Endothelial cell (in vitro differentiated cells): Measurements from ENCODE around the gene COL15A1. TPM values are rescaled to one million over a fixed set of nuclear protein-coding genes. Genes with fewer than 3 reads are reported as not detected.

Experiments used
- DNase-seq: peaks from one replicate; pipeline ENCODE4 v3.0.0; 2021; ENCODE audit warnings: low spot score
- H3K27ac Mint-ChIP-seq: one replicate; pipeline ENCODE4 v1.8.0; 2021; ENCODE audit warnings: mixed read lengths, inconsistent platforms; ENCODE audit not compliant: unreplicated experiment
- H3K27me3 Mint-ChIP-seq: one replicate; pipeline ENCODE4 v1.8.0; 2021; ENCODE audit warnings: mild to moderate bottlenecking, moderate library complexity, mixed read lengths, inconsistent platforms; ENCODE audit not compliant: unreplicated experiment
- H3K36me3 Mint-ChIP-seq: one replicate; pipeline ENCODE4 v1.8.0; 2021; ENCODE audit warnings: mild to moderate bottlenecking, low read depth, mixed read lengths, inconsistent platforms; ENCODE audit not compliant: unreplicated experiment
- H3K4me1 Mint-ChIP-seq: one replicate; pipeline ENCODE4 v1.8.0; 2021; ENCODE audit warnings: mild to moderate bottlenecking, mixed read lengths, inconsistent platforms; ENCODE audit not compliant: unreplicated experiment
- H3K4me3 Mint-ChIP-seq: one replicate; pipeline ENCODE4 v1.8.0; 2021; ENCODE audit warnings: mild to moderate bottlenecking, mixed read lengths, inconsistent platforms; ENCODE audit not compliant: unreplicated experiment
- H3K9me3 Mint-ChIP-seq: one replicate; pipeline ENCODE4 v1.8.0; 2021; ENCODE audit warnings: mixed read lengths, inconsistent platforms; ENCODE audit not compliant: unreplicated experiment
- total RNA-seq: library from RNA; stranded (reverse); fragmentation: NEBNext Ultra II Directional; extraction: Animal tissue kit (Norgen Biotek cat#: 25700); gene quantifications from one replicate; pipeline ENCODE4 v1.2.1, GENCODE V29; 2021; ENCODE audit not compliant: unreplicated experiment
- TF ChIP-seq, protein P1 (sequence below): fragments of 200-600 bp; sonication (generic); IDR thresholded peaks from one replicate; pipeline ENCODE4 v1.5.0; 2021; ENCODE audit warnings: antibody characterized with exemption; ENCODE audit not compliant: unreplicated experiment

COL15A1 gene
- total RNA-seq, 1 donor from 2014 or later, result 24.0 TPM

DNA sequence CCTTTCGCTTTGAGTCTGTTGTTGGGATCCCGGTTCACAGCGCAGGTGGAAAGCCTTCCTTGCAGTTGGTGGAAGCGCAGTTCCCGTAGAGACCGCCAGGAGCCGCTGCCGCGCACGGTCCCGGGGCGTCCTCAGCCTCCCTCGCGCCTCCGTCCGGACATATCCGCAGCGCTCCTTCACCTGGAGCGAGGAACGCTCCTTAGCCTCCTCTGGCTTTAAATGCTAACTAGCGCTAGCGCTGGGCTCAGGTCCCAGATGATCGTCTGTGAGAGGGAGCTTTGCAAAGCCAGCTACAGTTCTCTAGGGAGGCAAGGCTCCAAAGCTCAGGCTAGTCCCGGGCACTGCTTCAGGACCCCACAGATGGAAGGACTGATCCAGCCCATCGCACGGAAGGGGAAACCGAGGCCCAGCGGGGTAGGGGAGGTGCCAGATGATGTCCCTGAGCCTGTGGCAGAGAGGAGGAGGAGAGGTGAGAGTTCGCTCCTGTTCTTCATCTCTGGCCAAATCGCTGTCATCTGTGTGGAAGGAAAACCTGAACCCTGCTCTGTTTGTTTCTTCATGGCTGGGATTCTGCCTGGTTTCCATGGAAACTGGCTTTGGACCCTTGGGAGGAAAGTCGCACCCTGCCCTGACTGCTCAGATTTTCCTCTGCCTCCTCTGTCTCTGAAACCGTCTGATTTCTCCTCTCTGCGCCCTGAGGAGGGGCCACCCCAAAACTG is 31.4 kb downstream of the COL15A1 start:
- DNase-seq, result peak; percentile 93
- peaks cover 70% of the 10 kb centered on the region for H3K4me1 Mint-ChIP-seq
- no peaks in the 10 kb centered on the region for H3K9me3 Mint-ChIP-seq
- H3K27me3 Mint-ChIP-seq, result peaks cover 4% of the 10 kb centered on the region
- peaks cover 4% of the 10 kb centered on the region for H3K36me3 Mint-ChIP-seq
- TF ChIP-seq, protein P1, sequence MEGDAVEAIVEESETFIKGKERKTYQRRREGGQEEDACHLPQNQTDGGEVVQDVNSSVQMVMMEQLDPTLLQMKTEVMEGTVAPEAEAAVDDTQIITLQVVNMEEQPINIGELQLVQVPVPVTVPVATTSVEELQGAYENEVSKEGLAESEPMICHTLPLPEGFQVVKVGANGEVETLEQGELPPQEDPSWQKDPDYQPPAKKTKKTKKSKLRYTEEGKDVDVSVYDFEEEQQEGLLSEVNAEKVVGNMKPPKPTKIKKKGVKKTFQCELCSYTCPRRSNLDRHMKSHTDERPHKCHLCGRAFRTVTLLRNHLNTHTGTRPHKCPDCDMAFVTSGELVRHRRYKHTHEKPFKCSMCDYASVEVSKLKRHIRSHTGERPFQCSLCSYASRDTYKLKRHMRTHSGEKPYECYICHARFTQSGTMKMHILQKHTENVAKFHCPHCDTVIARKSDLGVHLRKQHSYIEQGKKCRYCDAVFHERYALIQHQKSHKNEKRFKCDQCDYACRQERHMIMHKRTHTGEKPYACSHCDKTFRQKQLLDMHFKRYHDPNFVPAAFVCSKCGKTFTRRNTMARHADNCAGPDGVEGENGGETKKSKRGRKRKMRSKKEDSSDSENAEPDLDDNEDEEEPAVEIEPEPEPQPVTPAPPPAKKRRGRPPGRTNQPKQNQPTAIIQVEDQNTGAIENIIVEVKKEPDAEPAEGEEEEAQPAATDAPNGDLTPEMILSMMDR, result peak; percentile 93
- no peak overlapping the region for H3K27ac Mint-ChIP-seq
- H3K4me3 Mint-ChIP-seq, result no peak overlapping the region

DNA sequence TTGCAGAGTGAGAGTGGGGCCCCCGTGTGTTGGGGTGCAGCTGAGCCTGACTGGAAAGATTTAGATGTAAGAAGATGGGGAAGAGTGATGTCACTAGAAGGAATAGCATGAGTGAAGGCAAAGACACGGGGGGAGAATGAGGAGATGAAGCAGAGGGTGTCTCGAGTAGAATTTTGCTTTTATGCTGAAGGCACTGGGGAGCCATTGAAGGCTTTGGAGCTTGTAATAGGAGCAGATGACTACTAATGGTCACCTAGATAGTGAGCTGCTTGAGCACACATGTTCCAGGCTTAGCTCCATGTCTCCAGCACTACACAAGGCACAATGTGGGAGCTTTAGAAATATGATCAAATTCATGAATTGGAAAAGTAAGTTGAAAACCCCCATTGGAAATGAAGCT is 32.1 kb downstream of the COL15A1 start:
- Mint-ChIP-seq H3K9me3 (no peaks in the 10 kb centered on the region), H3K4me3 (no peak overlapping the region), H3K4me1 (peaks cover 69% of the 10 kb centered on the region), H3K27me3 (peaks cover 4% of the 10 kb centered on the region), H3K36me3 (peaks cover 4% of the 10 kb centered on the region), H3K27ac (no peak overlapping the region)
- TF ChIP-seq, protein P1, result no peak
- DNase-seq, result no peak

DNA sequence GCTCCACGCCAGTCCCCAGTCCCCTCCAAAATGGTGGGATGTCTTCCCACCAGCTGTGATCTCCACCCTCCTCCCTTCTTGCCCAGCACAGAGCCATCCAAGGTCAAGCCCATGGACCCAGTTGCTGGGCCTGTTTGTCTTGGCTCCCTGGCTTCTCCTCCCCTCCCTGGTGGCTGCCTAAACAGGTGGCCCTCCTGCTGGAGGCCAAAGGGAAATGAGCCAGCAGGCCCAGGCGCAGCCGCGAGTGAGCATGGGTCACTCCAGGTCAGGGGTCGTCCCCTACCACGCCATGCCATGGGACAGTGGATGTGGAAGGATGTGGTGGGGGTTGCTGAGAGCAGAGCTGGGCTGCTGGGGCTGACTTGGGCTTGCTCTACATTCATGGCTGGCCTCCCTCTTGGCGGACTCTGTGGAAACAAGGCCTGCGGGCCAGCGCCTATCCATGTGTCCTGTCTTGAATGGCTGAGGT is 33.6 kb downstream of the COL15A1 start:
- Mint-ChIP-seq H3K27me3 (peaks cover 4% of the 10 kb centered on the region), H3K4me1 (peaks cover 58% of the 10 kb centered on the region), H3K4me3 (no peak overlapping the region), H3K27ac (peak overlapping the region; percentile 42), H3K9me3 (no peaks in the 10 kb centered on the region), H3K36me3 (peaks cover 4% of the 10 kb centered on the region)
- DNase-seq, result no peak
- TF ChIP-seq, protein P1, result no peak

DNA sequence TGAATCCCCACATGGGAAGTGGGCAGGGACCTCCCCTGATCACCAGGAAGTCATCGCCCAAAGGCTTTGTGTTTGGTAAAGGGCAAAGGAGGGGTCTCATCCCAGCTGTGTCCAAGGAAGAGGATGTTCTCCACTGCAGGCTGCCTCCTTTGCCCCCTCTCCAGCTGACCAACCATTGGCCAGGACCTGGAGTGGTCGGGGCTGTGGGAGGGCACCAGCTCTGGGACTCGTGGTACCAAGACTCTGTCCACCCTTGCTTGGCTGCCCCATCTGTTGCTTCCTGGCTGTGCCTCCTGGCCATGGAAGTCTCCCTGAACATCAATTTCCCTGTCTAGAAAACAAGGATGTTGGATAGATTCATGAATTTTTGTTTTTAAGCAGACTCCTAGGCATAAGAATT is 34.1 kb downstream of the COL15A1 start:
- Mint-ChIP-seq H3K4me1 (peaks cover 54% of the 10 kb centered on the region), H3K27me3 (peaks cover 4% of the 10 kb centered on the region), H3K4me3 (no peak overlapping the region), H3K9me3 (no peaks in the 10 kb centered on the region), H3K27ac (peak overlapping the region; percentile 84), H3K36me3 (peaks cover 4% of the 10 kb centered on the region)
- TF ChIP-seq, protein P1, result no peak
- no peak for DNase-seq

DNA sequence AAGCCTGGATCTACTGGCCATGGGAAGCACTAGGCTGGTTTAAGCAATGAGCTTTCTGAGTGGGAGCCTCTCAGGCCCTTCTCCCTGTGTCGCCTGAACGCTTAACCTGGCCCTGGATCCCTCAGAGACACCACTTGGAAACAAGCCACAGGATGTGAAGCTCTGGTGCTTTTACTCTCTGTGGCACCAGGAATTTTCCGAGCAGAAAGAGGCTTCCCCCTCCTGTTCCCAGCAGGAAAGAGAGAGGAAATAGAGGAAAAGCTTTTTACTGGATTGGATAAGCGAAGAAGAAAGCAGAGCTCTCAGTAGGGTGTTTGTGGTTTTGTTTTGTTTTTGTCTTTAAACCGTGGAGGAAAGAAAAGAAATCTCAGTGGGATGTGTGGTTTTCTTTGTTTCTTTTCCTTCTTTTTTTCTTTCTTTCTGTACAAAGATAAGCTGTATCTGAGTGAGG is 34.5 kb downstream of the COL15A1 start:
- H3K36me3 Mint-ChIP-seq, result peaks cover 4% of the 10 kb centered on the region
- peaks cover 50% of the 10 kb centered on the region for H3K4me1 Mint-ChIP-seq
- DNase-seq, result peak; percentile 36
- H3K27me3 Mint-ChIP-seq, result peaks cover 6% of the 10 kb centered on the region
- TF ChIP-seq, protein P1, result no peak
- no peak overlapping the region for H3K4me3 Mint-ChIP-seq
- H3K27ac Mint-ChIP-seq, result peak overlapping the region; percentile 84
- no peaks in the 10 kb centered on the region for H3K9me3 Mint-ChIP-seq
